WTC11 (cell line): Measurements from ENCODE around the gene ACSBG1.

Experiments
- AFF4 ChIP-seq: sonication (generic); formaldehyde crosslinking; IDR thresholded peaks from 2 replicates; pipeline ENCODE4 v1.8.1; 2023; ENCODE audit warnings: mild to moderate bottlenecking, missing genetic modification reagents, borderline replicate concordance
- ATF1 ChIP-seq: sonication (generic); formaldehyde crosslinking; IDR thresholded peaks from 2 replicates; pipeline ENCODE4 v1.8.1; 2023; ENCODE audit warnings: mild to moderate bottlenecking, moderate library complexity, missing genetic modification reagents
- ATF2 ChIP-seq: sonication (generic); formaldehyde crosslinking; IDR thresholded peaks from 2 replicates; pipeline ENCODE4 v1.8.1; 2022; ENCODE audit warnings: low read depth, missing genetic modification reagents, borderline replicate concordance
- CREB1 ChIP-seq: sonication (generic); formaldehyde crosslinking; IDR thresholded peaks from 2 replicates; pipeline ENCODE4 v1.8.0; 2023; ENCODE audit warnings: mild to moderate bottlenecking, missing genetic modification reagents
- E2F1 ChIP-seq: sonication (generic); formaldehyde crosslinking; IDR thresholded peaks from 2 replicates; pipeline ENCODE4 v1.8.0; 2022; ENCODE audit warnings: mild to moderate bottlenecking, missing genetic modification reagents
- GTF2I ChIP-seq: fragments of 250-450 bp; sonication (Bioruptor Pico); conservative IDR thresholded peaks from 2 replicates; pipeline ENCODE4 v1.4.0; 2021; ENCODE audit warnings: mild to moderate bottlenecking
- IRF2 ChIP-seq: sonication (generic); formaldehyde crosslinking; IDR thresholded peaks from 2 replicates; pipeline ENCODE4 v1.8.0; 2022; ENCODE audit warnings: low read depth, missing genetic modification reagents, borderline replicate concordance
- NFATC4 ChIP-seq: fragments of 250-450 bp; sonication (Bioruptor Pico); IDR thresholded peaks from 2 replicates; pipeline ENCODE4 v1.9.0; 2021; ENCODE audit warnings: mild to moderate bottlenecking
- NR1H2 ChIP-seq: sonication (generic); formaldehyde crosslinking; IDR thresholded peaks from 2 replicates; pipeline ENCODE4 v1.9.0; 2021; ENCODE audit warnings: mild to moderate bottlenecking, moderate library complexity, missing genetic modification reagents
- PRDM15 ChIP-seq: sonication (generic); formaldehyde crosslinking; IDR thresholded peaks from 2 replicates; pipeline ENCODE4 v1.8.0; 2022; ENCODE audit warnings: missing genetic modification reagents
- RELA ChIP-seq: sonication (generic); formaldehyde crosslinking; IDR thresholded peaks from 2 replicates; pipeline ENCODE4 v1.8.1; 2022; ENCODE audit warnings: missing genetic modification reagents, mild to moderate bottlenecking, borderline replicate concordance
- TF ChIP-seq, protein P1 (sequence below): fragments of 200-600 bp; IDR thresholded peaks from 2 replicates; pipeline ENCODE4 v1.8.0; 2022; ENCODE audit warnings: antibody characterized with exemption
- TF ChIP-seq, protein P2 (sequence below): sonication (generic); formaldehyde crosslinking; conservative IDR thresholded peaks from 2 replicates; pipeline ENCODE4 v1.8.1; 2022; ENCODE audit warnings: mild to moderate bottlenecking, missing genetic modification reagents

- TF ChIP-seq ATF1 (CRISPR knock-in tag) (no peak), PRDM15 (no peak), RELA (CRISPR knock-in tag) (no peak), GTF2I (CRISPR knock-in tag) (no peak), NR1H2 (CRISPR knock-in tag) (no peak), IRF2 (CRISPR knock-in tag) (no peak), ATF2 (CRISPR knock-in tag) (no peak), AFF4 (CRISPR knock-in tag) (no peak), E2F1 (no peak), CREB1 (CRISPR knock-in tag) (no peak), NFATC4 (no peak)
- TF ChIP-seq, protein P1, sequence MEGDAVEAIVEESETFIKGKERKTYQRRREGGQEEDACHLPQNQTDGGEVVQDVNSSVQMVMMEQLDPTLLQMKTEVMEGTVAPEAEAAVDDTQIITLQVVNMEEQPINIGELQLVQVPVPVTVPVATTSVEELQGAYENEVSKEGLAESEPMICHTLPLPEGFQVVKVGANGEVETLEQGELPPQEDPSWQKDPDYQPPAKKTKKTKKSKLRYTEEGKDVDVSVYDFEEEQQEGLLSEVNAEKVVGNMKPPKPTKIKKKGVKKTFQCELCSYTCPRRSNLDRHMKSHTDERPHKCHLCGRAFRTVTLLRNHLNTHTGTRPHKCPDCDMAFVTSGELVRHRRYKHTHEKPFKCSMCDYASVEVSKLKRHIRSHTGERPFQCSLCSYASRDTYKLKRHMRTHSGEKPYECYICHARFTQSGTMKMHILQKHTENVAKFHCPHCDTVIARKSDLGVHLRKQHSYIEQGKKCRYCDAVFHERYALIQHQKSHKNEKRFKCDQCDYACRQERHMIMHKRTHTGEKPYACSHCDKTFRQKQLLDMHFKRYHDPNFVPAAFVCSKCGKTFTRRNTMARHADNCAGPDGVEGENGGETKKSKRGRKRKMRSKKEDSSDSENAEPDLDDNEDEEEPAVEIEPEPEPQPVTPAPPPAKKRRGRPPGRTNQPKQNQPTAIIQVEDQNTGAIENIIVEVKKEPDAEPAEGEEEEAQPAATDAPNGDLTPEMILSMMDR: no peak
- TF ChIP-seq, protein P2, sequence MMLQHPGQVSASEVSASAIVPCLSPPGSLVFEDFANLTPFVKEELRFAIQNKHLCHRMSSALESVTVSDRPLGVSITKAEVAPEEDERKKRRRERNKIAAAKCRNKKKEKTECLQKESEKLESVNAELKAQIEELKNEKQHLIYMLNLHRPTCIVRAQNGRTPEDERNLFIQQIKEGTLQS: no peak
These were observed 59.0 kb downstream of the ACSBG1 start for GRCh38 chr15:78175330-78175729.
